ENCODE data around the gene PLXNB1. TPM values are rescaled to one million over a fixed set of nuclear protein-coding genes. Genes with fewer than 3 reads are reported as not detected.
A peak's percentile ranks its signal among the peaks of the same experiment; 100 is the strongest.

Gene PLXNB1
- total RNA-seq, 1 donor from 2014 or later, result 115 TPM

DNA sequence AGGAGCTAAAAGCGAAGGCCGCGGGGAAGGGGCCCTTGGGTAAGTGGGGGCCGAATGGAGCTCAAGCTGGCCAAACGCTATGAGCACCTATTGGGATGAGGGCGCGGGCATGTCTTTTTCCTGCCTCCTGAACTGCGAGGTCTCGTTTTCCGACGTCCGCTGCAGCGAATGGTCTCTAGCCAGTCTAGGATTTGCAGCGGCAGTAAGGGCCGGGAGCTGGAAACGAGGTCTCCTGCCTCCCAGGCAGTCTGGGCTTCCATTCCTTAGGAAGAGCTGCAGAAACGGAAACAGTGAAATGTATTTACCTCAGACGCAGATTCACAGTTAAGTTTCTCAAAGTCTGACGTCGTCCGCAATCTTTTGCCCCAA lies 10.7 kb upstream of the PLXNB1 start:
- DNase-seq (ENCODE audit: low spot score), result no peak
- no peaks in the 10 kb centered on the region for H3K9me3 Mint-ChIP-seq (ENCODE audit: low read depth)
- peak overlapping the region; percentile 92 for H3K4me3 Mint-ChIP-seq (ENCODE audit: unreplicated experiment)

DNA sequence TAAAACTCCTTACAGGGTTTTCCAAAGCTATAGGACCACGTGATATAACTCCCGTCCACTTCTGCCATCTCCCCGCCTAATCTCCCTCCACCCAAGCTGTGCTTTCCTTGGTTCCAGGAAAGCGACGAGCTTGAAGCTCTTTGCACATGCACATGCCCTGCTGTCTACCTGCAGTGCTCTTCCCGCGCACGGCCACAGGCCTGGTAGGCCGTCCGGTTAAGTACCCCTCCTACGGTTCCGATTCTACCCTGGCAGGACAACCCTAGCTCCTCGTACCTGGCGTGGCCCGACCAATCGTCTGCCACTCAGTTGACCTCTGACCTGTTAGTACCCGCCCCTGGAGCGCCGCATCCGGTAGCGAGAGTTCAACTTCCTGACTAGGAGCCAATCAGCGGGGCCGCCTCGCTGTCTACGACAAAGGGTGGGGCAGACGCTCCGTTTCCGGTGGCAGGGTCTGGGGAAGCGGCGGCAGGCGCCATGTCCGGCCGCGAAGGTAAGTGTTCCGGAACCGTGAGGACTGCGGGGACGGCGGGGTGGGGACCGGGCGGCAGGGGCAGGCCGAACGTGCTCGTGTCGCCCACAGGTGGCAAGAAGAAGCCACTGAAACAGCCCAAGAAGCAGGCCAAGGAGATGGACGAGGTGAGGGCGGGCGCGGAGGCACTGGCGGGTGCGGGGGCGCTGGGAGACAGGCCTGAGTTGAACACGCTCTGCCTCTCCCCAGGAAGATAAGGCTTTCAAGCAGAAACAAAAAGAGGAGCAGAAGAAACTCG lies 10.1 kb upstream of the PLXNB1 start, which contains the start of the genes CCDC51 and TMA7:
TSS of gene CCDC51 (minus strand) at position 300 of the 770 bp plus-strand sequence. CDS start 4,991 bp downstream, outside the sequence.
TSS of gene TMA7 (plus strand) at position 438 of the 770 bp plus-strand sequence. CDS start at position 478, 40 bp downstream.
- no peaks in the 10 kb centered on the region for H3K9me3 Mint-ChIP-seq (ENCODE audit: low read depth)
- no peaks in the 10 kb centered on the region for H3K27me3 Mint-ChIP-seq (ENCODE audit: low read depth)
- peaks cover 5% of the 10 kb centered on the region for H3K36me3 Mint-ChIP-seq (ENCODE audit: low read depth)
- peak within 1 kb of the TSS; percentile 92 for H3K4me3 Mint-ChIP-seq (ENCODE audit: unreplicated experiment)
- peak; percentile 99 for DNase-seq (ENCODE audit: low spot score)
- peak within 1 kb of the TSS; percentile 93 for H3K27ac Mint-ChIP-seq (ENCODE audit: unreplicated experiment)
- peak; percentile 17 for TF ChIP-seq CTCF (IDR thresholded peaks at IDR 0.05)
- H3K4me1 Mint-ChIP-seq (ENCODE audit: low read depth), result peaks cover 31% of the 10 kb centered on the region

More for the DNA sequence above, 10.7 kb upstream of the PLXNB1 start:
- no peaks in the 10 kb centered on the region for H3K27me3 Mint-ChIP-seq (ENCODE audit: low read depth)
- H3K27ac Mint-ChIP-seq (ENCODE audit: unreplicated experiment), result peak overlapping the region; percentile 93
- peaks cover 5% of the 10 kb centered on the region for H3K36me3 Mint-ChIP-seq (ENCODE audit: low read depth)
- H3K4me1 Mint-ChIP-seq (ENCODE audit: low read depth), result peaks cover 35% of the 10 kb centered on the region
- no peak for TF ChIP-seq CTCF (IDR thresholded peaks at IDR 0.05)

- no peaks in the 10 kb centered on the region for H3K27me3 Mint-ChIP-seq (ENCODE audit: low read depth)
- H3K9me3 Mint-ChIP-seq (ENCODE audit: low read depth), result no peaks in the 10 kb centered on the region
- H3K4me1 Mint-ChIP-seq (ENCODE audit: low read depth), result peaks cover 52% of the 10 kb centered on the region
- no peak for DNase-seq (ENCODE audit: low spot score)
- TF ChIP-seq CTCF (IDR thresholded peaks at IDR 0.05), result no peak
- H3K4me3 Mint-ChIP-seq (ENCODE audit: unreplicated experiment), result no peak overlapping the region
- H3K27ac Mint-ChIP-seq (ENCODE audit: unreplicated experiment), result no peak overlapping the region
- H3K36me3 Mint-ChIP-seq (ENCODE audit: low read depth), result peaks cover 3% of the 10 kb centered on the region
Measured at GRCh38 chr3:48437812-48438211, 7.9 kb upstream of the PLXNB1 start.

DNA sequence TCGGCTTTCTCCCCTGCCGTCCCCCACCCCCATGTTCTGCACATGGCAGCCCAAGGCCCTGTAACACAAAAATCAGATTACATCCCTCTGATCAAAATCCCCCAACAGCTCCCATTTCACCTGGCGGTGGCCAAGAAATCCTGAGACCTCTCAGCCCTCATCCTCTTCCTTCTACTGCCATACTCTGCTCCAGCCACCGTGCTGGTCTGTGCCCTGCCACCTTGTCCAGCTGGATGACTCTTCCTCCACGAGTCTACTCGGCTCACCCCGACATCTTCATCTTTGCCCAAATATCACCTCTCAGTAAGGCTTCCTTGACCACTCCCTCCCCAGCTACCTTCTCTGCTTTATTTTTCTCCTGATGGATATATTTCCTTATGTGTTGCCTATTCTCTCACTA lies 7.0 kb upstream of the PLXNB1 start:
- no peak for TF ChIP-seq CTCF (IDR thresholded peaks at IDR 0.05)
- Mint-ChIP-seq H3K27me3 (ENCODE audit: low read depth) (no peaks in the 10 kb centered on the region), H3K9me3 (ENCODE audit: low read depth) (no peaks in the 10 kb centered on the region), H3K4me3 (ENCODE audit: unreplicated experiment) (no peak overlapping the region), H3K36me3 (ENCODE audit: low read depth) (peaks cover under 1% of the 10 kb centered on the region), H3K27ac (ENCODE audit: unreplicated experiment) (no peak overlapping the region), H3K4me1 (ENCODE audit: low read depth) (peaks cover 56% of the 10 kb centered on the region)
- no peak for DNase-seq (ENCODE audit: low spot score)

GRCh38 chr3:48436477-48436787 lies 6.5 kb upstream of the PLXNB1 start:
- peaks cover 3% of the 10 kb centered on the region for H3K36me3 Mint-ChIP-seq (ENCODE audit: low read depth)

More at GRCh38 chr3:48436477-48436787, 6.5 kb upstream of the PLXNB1 start:
- Mint-ChIP-seq H3K9me3 (ENCODE audit: low read depth) (no peaks in the 10 kb centered on the region), H3K4me3 (ENCODE audit: unreplicated experiment) (no peak overlapping the region), H3K27ac (ENCODE audit: unreplicated experiment) (no peak overlapping the region), H3K27me3 (ENCODE audit: low read depth) (no peaks in the 10 kb centered on the region), H3K4me1 (ENCODE audit: low read depth) (peaks cover 56% of the 10 kb centered on the region)
- TF ChIP-seq CTCF (IDR thresholded peaks at IDR 0.05), result no peak
- DNase-seq (ENCODE audit: low spot score), result no peak
